RWPE1 (cell line): ENCODE results near the gene INF2.

Source experiments
- CTCF ChIA-PET: fragments of 350-600 bp; sonication (Branson Sonifier 250); formaldehyde crosslinking; extraction: SDS; loops from one replicate; lab custom pipeline; 2021; lab: Yijun Ruan, JAX
- POLR2A ChIA-PET: fragments of 400-600 bp; formaldehyde crosslinking; extraction: SDS; loops from one replicate; lab custom pipeline; 2020; ENCODE audit warnings: antibody characterized with exemption; ENCODE audit not compliant: low non-redundant PET; lab: Yijun Ruan, JAX
- DNase-seq: peaks from one replicate; pipeline ENCODE4 v3.0.0; 2012; ENCODE audit warnings: low spot score
- H3K27ac ChIP-seq: fragments of 450-650 bp; 2 replicates; pipeline ENCODE4 v1.5.1; 2017
- TF ChIP-seq, protein P1 (sequence below): fragments of 450-650 bp; conservative IDR thresholded peaks from 2 replicates; pipeline ENCODE4 v1.5.1; 2017; ENCODE audit warnings: low read depth, mild to moderate bottlenecking

The INF2 gene

GRCh38 chr14:104702106-104702505 lies 12.7 kb downstream of the INF2 start:
- TF ChIP-seq, protein P1, sequence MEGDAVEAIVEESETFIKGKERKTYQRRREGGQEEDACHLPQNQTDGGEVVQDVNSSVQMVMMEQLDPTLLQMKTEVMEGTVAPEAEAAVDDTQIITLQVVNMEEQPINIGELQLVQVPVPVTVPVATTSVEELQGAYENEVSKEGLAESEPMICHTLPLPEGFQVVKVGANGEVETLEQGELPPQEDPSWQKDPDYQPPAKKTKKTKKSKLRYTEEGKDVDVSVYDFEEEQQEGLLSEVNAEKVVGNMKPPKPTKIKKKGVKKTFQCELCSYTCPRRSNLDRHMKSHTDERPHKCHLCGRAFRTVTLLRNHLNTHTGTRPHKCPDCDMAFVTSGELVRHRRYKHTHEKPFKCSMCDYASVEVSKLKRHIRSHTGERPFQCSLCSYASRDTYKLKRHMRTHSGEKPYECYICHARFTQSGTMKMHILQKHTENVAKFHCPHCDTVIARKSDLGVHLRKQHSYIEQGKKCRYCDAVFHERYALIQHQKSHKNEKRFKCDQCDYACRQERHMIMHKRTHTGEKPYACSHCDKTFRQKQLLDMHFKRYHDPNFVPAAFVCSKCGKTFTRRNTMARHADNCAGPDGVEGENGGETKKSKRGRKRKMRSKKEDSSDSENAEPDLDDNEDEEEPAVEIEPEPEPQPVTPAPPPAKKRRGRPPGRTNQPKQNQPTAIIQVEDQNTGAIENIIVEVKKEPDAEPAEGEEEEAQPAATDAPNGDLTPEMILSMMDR = no peak
- no peak for DNase-seq
- ChIA-PET POLR2A (no interaction called here), CTCF (no interaction called here)
- H3K27ac ChIP-seq = peak overlapping the region; percentile 100

DNA sequence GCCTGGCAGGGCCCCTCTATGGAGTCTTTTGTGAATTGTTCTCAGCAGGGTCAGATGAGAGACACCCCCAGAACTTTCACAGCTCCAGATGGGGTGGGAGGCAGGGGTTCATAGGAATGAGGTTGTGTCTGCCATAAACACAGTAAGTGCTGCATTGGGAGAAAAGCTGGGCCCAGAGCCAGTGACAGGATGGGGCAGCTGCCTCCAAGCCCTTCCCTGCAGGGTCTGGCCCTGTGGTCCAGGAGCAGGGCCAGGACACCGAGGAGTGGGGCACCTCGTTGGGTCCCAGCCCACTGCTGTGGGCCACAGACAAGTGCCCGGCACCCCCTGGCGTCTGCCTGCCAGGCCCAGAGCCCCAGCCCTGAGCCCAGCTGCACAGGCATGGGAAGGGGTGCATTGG lies 13.3 kb downstream of the INF2 start:
- DNase-seq = no peak
- H3K27ac ChIP-seq = peak overlapping the region; percentile 100
- ChIA-PET CTCF (no interaction called here), POLR2A (no interaction called here)
- TF ChIP-seq, protein P1 = no peak

GRCh38 chr14:104703269-104703668 lies 13.9 kb downstream of the INF2 start:
- DNase-seq = no peak
- ChIA-PET CTCF (no interaction called here), POLR2A (interaction anchor here (0.6 kb wide), 1 partner anchor 15 kb away, joined by 3 read pairs; no protein-coding TSS in a partner anchor)
- peak overlapping the region; percentile 100 for H3K27ac ChIP-seq
- TF ChIP-seq, protein P1 = no peak

- H3K27ac ChIP-seq = peak overlapping the region; percentile 21
- ChIA-PET POLR2A (no interaction called here), CTCF (interaction anchor here (0.6 to 1.1 kb wide), 2 partner anchors 22 to 402 kb away, joined by 3 read pairs; no protein-coding TSS in a partner anchor)
- DNase-seq = no peak
- TF ChIP-seq, protein P1 = no peak
Observed at GRCh38 chr14:104704252-104704651, 14.8 kb downstream of the INF2 start.

DNA sequence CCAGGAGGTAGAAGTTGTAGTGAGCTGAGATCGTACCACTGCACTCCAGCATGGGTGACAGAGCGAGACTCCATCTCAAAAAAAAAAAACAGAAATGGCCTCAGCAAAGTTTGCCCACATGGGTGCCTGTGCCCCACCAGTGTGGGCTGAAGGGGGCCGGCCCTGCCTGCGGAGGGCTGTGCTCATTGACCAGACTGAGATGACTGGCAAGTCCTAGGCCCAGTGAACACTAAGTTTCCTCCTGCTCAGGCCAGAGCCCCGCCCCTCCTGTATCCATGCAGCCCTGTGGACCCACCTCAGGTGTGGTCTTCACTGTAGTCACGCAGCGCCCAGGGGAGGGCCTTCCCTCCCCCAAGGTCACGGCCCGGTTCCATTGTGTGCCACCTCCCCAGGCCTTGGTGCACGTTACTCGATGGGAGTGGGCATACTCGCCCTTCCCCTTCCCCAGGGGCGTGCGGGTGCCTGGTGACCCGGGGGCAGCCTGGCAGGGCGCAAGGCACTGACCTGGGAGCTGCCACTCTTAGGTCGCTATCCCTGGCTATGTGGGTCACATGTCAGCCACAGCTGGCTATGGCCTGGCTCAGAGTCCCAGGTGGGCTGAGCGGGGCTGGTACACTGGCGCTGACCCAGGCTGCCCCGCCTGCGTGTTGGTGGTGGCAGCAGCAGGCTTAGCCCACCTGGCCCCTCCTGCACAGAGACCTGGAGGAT lies 16.1 kb downstream of the INF2 start:
- CTCF ChIA-PET = interaction anchor here (0.6 to 1.2 kb wide), 4 partner anchors 17 to 801 kb away, joined by 3 read pairs; partner anchors contain the start of gene ADSS1
- peak overlapping the region; percentile 63 for H3K27ac ChIP-seq
- TF ChIP-seq, protein P1 = no peak
- no peak for DNase-seq
- POLR2A ChIA-PET = no interaction called here

DNA sequence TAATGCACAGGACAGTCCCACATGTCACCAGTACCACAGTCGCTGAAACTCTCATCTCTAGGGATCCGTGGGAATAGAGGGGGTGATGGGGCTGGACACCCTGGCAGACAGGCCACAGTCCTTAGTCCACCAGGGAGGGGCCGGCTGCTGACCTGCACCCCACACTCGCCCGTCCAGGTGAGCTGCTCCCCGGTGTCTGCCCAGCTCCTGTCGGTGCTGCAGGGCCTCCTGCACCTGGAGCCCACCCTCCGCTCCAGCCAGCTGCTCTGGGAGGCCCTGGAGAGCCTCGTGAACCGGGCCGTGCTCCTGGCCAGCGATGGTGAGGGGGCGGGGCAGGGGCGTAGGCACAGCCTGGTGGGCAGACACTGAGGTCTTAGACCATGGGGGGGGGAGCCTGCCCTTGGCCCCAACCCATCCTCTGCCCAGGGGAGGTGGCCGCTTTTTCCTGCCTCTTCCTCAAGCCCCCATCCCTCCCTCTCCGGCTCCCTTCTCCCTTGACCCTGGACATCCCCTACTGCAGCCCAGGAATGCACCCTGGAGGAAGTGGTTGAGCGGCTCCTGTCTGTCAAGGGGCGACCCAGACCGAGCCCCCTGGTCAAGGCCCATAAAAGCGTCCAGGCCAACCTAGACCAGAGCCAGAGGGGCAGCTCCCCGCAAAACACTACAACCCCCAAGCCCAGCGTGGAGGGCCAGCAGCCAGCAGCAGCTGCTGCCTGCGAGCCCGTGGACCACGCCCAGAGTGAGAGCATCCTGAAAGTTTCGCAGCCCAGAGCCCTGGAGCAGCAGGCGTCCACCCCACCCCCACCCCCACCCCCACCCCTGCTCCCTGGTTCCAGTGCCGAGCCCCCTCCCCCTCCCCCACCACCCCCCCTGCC lies 17.6 kb downstream of the INF2 start:
- ChIA-PET POLR2A (no interaction called here), CTCF (interaction anchor here (0.6 to 1.2 kb wide), 2 partner anchors 15 to 16 kb away, joined by 3 read pairs; partner anchors contain the start of gene ADSS1)
- TF ChIP-seq, protein P1 = no peak
- no peak for DNase-seq
- peak overlapping the region; percentile 63 for H3K27ac ChIP-seq
